HG03378 (cell line): ENCODE data around the gene TMA7.
A peak's percentile ranks its signal among the peaks of the same experiment; 100 is the strongest.
"Not testable (repeated sequence)": the region's sequence is repeated elsewhere in the genome, so short reads cannot be mapped to it uniquely, and the experiment has no call there.

Experiments used
- ATAC-seq: cut with Tn5 transposase; IDR thresholded peaks from one replicate; pipeline ENCODE4 v1.9.1; 2021; ENCODE audit warnings: mild to moderate bottlenecking, moderate library complexity; ENCODE audit not compliant: unreplicated experiment

The TMA7 gene

GRCh38 chr3:48439820-48440589 lies at the start of gene TMA7, which contains the start of gene CCDC51:
Gene TMA7 (plus strand): TSS chr3:48440257. CDS start chr3:48440297, 40 bp downstream.
Gene CCDC51 (minus strand): TSS chr3:48440119. CDS start chr3:48435128, 4,991 bp downstream.
- ATAC-seq: peak; percentile 89

DNA sequence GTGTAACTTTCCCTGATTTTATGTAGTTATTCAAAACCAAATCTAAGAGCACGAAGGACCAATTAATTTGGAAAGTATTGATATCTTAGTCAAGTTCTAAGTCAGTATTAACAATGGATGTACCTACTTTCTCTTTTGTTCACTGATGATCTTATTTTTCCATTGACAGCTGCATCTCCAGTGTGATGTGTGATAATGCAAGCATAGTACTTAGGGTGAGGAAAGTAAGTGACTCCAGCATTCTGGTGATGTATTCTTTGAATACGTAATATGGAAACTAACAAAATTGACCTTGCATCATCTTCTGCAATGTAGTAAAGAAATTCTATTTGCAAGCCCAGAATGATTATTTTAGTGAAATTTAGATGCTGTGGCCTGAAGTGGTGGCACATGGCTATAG lies 45.7 kb upstream of the TMA7 start:
- no peak for ATAC-seq

GRCh38 chr3:48395714-48396113 lies 44.3 kb upstream of the TMA7 start:
- no peak for ATAC-seq

DNA sequence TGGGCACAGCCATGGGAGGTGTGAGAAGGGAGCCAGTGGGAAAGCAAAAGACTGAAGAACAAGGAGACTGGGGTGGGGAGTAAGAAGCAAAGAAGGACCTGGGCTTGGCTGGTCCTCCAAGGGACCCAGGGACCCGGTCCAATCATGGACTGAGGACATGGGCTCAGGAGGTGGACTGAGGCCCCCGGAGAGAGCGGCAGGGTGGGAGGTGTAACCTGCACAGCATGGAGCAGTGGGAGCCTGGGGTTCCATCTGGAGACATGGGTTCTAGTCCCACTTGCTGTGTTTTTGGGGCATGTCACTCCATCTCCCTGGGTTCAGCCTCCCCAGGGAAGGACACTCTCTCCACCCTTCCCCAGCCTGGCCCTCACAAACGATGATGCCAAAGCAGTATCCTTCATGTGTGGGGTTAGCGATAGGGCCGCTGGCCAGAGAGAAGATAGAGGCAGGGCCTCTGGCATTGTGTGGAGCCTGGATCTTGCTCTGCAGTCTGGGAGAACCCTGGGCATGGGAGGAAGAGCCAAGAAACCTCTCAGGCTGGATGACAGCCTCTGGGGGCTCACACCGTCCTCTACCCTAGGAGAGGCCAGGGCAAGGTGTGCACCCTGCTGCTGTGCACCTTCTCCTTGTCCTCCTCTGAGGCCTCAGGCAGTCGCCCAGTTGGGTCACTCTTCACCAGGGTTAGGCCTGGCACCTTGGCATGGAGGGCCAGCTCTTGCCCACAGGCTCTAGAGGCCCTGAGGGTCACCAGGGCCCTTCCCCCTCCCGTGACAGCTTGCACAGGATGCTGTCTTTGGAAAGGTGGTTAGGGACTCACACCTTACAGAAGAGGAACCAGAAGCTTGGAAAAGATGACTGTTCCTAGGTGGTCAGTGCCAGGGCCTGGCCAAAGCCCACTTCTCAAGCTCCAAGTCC lies 42.0 kb upstream of the TMA7 start:
- no peak for ATAC-seq

GRCh38 chr3:48398701-48399386 lies 41.2 kb upstream of the TMA7 start:
- no peak for ATAC-seq

DNA sequence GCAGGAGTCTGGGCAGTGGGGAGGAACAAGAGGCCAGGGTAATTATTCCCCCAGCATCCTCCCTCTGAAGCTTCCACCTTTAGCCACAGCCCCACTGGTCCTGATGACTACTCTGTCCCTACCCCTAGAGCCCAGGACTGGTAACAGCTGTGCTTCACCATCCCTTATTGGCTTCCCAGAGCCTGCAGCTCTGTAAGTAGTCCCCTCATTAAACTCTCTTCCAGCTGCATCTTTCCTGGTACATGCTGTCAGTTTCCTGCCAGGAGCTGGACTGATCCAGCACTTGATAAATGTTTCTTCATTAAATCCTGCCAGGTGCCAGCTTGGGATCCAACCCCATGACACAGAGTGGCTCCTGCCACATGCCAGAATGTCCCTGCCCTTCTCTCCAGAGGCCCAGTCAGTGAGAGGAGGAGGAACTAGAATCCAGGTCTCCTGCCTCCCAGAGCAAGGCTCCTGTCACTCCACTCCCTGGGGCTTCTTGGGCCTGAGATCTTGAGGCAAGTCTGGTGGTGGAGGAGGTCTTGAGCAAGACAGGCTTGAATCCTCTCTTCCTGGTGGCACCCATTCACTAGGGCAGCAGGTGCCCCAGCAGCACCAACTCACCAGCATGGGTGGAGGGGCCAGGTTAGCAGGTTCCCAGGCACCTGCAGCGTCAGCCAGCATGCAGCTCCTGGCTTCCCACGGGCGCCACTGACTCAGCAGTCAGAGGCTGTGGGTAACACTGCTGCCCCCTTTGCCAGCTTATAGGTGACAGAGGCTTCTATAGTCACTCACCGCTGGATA lies 40.5 kb upstream of the TMA7 start:
- ATAC-seq: no peak

DNA sequence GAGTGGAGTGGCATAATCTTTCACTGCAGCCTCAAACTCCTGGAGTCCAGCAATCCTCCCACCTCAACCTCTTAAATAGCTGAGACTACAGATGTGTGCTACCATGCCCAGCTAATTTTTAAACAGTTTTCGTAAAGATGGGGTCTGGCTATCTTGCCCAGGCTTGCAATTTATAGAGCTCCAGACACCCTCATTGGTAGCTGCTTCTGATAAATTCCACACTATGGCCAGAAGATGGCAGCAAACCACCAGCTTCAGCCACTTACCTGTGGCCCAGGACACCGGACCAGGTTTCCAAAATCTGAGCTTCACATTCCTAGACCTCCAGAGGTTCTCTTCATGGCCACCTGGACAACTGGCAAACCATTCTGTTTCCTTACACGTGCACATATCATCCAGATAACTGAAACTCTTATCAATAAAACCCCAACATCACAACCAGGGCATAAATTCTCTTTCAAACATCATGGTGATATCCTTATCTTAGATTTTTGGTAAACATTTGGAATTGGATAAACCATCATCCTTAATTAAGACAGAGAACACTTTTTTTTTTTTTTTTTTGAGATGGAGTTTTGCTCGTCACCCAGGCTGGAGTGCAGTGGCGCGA lies 39.1 kb upstream of the TMA7 start:
- ATAC-seq: no peak

GRCh38 chr3:48401434-48401901 lies 38.6 kb upstream of the TMA7 start:
- not testable (repeated sequence) for ATAC-seq

GRCh38 chr3:48402281-48402732 lies 37.8 kb upstream of the TMA7 start:
- ATAC-seq: no peak

- no peak for ATAC-seq
Measured at GRCh38 chr3:48402907-48403306, 37.1 kb upstream of the TMA7 start.

GRCh38 chr3:48403533-48404439 lies 36.3 kb upstream of the TMA7 start:
- no peak for ATAC-seq

GRCh38 chr3:48404440-48405342 lies 35.4 kb upstream of the TMA7 start:
- ATAC-seq: no peak

DNA sequence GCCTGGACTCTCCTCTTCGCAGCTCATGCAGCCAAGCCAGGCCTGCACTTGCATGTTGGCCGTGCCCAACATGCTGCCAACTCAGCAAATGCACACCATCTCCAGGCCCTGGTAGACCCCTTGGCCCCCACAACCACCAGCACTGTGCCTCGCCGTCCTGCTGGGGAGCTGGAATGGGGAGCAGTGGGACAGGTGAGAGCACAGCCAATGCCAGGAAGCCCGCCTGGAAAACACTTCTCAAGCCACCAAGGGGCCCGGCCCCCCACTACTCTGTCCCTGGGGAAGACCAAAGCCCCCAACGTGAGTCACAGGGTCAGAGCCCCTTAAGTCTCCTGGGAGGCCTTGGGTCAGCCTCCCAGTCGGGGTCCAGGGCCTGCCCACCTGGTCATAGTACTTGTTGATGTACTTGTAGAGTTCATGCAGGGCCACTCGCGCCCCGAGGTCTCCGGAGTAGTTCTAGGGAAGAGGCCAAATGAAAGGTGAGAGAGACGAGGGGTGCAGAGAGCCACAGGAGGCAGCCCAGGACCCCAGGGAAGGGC lies 34.6 kb upstream of the TMA7 start:
- no peak for ATAC-seq

GRCh38 chr3:48405971-48406370 lies 34.1 kb upstream of the TMA7 start:
- ATAC-seq: no peak

DNA sequence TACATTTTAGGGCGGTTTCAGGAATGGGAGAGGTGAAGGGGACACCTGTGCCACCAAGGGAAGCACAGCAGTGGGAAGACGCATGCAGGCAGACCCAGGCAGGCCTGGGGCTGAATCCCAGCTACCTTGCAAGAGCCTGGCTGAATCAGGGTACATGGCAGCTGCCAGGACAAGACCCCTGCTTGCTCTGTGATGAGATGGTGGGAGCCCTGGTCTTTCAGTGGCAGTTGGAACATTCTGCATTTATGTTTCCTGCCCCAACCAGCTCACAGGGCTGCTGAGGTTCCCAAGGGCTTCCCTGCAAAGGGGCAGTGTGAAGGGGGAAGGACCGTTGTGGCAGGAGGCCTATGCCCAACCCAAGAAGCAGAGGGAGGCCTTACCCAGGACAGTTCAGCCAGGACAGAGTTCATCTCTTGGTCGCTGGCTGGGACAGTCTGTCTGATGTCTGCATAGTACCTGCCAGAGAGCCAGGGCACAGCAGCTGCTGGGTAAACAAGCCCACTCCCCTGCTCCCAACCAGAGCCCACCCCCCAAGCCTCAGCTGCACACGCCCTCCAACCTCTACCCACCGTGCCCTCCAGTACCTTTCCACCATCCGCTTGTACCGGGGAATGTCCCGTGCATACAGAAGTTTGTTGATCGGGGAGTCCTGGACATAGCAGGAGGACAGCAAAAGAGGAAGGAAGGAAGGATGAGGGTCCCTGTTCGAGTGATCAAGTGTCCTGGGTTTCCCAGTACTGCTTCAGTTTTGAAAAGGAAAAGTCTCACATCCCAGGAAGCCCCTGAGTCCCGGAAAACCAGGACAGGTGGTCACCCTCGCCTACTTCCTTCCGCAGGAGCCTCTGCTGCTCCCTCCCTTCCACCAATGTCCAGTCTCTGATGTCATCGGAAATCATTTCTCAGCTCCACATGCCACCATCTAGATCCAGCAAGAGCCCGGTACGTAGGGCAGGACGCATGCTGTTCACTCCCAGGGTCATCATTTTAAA lies 33.3 kb upstream of the TMA7 start:
- no peak for ATAC-seq

GRCh38 chr3:48407542-48408099 lies 32.4 kb upstream of the TMA7 start:
- no peak for ATAC-seq
